PFSK-1 (cell line): ENCODE measurements around the gene TLCD5.

Experiments
- FOXP2 ChIP-seq: optimal IDR thresholded peaks from 2 replicates; pipeline ENCODE3; 2011; ENCODE audit warnings: borderline replicate concordance, control low read depth, inconsistent platforms; ENCODE audit not compliant: insufficient read depth; ENCODE audit errors: extremely low read length, extremely low read depth
- POLR2AphosphoS5 ChIP-seq: IDR thresholded peaks from 2 replicates; pipeline ENCODE4 v1.6.1; 2012; ENCODE audit warnings: low read depth, mild to moderate bottlenecking, control low read depth, low read length, moderate library complexity
- SIN3A ChIP-seq: IDR thresholded peaks from 2 replicates; pipeline ENCODE4 v1.6.1; 2012; ENCODE audit warnings: mild to moderate bottlenecking, low read length, moderate library complexity, borderline replicate concordance; ENCODE audit not compliant: insufficient read depth
- TAF1 ChIP-seq: IDR thresholded peaks from 2 replicates; pipeline ENCODE4 v1.6.1; 2012; ENCODE audit warnings: low read length, control low read depth, borderline replicate concordance; ENCODE audit not compliant: insufficient read depth
- TF ChIP-seq, protein P1 (sequence below), 2 experiments: IDR thresholded peaks; 2 replicates each; pipeline versions ENCODE4 v1.6.1 to v1.8.0; 2011 to 2012; ENCODE audit warnings: low read depth in 2 of 2, low read length in 2 of 2, control low read depth in 1 of 2, inconsistent platforms in 1 of 2, mild to moderate bottlenecking in 1 of 2, moderate library complexity in 1 of 2; ENCODE audit not compliant: insufficient read depth in 1 of 2

TLCD5 gene

DNA sequence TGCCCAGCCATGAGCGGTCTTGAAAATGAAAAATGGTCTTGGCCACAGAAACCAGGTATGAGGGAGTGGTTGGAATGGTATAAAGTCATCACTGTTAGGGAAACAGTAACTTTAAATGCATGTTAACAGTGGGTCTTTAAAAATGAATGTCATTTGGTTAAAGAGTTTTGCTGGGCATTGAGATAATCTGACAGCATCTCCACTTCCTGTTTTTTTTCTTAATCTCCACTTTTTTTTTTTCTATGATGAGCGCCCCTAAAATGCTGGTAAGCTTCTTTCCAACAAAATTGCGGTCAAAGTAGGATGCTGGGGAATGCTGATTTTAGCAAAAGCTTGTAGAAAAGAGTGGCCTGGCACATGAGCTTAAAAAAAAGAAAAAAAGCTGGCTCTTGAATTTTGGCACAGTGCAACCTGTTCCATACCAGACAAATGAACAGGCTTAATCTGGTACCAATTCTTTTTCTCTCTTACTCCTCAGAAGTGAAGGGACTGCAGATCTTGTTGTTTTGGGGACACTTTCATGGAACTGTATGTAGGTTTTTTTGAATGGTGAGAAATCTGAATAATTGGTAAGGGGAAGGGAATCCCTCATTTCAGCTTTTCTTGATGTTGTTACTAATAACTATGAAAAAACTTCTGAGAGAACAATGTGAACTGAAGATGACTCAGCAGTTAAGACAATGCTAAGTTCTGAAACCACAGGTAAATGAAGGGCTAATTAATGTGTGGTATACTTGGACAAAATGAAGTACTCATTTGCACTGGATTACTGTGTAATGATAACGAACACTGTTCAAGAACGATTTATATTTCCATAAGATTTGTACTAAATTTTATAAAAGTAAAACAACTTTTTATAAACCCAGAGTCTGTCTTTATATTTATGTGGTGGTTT is 8.0 kb downstream of the TLCD5 start:
- no peak for TF ChIP-seq TAF1
- no peak for TF ChIP-seq POLR2AphosphoS5
- no peak for TF ChIP-seq FOXP2
- no peak for TF ChIP-seq SIN3A
- TF ChIP-seq, protein P1, sequence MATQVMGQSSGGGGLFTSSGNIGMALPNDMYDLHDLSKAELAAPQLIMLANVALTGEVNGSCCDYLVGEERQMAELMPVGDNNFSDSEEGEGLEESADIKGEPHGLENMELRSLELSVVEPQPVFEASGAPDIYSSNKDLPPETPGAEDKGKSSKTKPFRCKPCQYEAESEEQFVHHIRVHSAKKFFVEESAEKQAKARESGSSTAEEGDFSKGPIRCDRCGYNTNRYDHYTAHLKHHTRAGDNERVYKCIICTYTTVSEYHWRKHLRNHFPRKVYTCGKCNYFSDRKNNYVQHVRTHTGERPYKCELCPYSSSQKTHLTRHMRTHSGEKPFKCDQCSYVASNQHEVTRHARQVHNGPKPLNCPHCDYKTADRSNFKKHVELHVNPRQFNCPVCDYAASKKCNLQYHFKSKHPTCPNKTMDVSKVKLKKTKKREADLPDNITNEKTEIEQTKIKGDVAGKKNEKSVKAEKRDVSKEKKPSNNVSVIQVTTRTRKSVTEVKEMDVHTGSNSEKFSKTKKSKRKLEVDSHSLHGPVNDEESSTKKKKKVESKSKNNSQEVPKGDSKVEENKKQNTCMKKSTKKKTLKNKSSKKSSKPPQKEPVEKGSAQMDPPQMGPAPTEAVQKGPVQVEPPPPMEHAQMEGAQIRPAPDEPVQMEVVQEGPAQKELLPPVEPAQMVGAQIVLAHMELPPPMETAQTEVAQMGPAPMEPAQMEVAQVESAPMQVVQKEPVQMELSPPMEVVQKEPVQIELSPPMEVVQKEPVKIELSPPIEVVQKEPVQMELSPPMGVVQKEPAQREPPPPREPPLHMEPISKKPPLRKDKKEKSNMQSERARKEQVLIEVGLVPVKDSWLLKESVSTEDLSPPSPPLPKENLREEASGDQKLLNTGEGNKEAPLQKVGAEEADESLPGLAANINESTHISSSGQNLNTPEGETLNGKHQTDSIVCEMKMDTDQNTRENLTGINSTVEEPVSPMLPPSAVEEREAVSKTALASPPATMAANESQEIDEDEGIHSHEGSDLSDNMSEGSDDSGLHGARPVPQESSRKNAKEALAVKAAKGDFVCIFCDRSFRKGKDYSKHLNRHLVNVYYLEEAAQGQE (IDR thresholded peaks at IDR 0.05; ENCODE audit: insufficient read depth in 1 of 2, low read depth in 2 of 2, low read length in 2 of 2), result no peak

DNA sequence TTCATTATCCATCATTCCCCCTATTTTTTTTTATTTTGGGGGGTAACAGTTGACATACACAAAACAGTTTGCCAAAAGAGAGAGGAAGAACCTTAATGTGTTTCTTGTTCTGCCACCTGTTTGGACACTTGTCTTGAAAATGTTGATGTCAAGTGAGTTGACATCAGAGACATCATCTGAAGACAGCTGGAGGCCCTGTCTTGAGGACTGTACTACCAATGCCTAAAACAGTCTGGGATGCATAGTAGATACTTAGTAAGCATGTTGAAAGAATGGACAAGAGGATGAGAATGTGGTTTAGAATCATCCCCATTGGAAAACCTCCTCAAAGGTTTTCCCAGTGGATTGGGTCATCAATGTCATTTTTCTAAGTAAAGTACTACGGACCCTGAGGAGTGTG is 8.7 kb downstream of the TLCD5 start:
- TF ChIP-seq FOXP2, result no peak
- TF ChIP-seq, protein P1 (IDR thresholded peaks at IDR 0.05; ENCODE audit: insufficient read depth in 1 of 2, low read depth in 2 of 2, low read length in 2 of 2), result no peak
- no peak for TF ChIP-seq POLR2AphosphoS5
- no peak for TF ChIP-seq TAF1
- no peak for TF ChIP-seq SIN3A

DNA sequence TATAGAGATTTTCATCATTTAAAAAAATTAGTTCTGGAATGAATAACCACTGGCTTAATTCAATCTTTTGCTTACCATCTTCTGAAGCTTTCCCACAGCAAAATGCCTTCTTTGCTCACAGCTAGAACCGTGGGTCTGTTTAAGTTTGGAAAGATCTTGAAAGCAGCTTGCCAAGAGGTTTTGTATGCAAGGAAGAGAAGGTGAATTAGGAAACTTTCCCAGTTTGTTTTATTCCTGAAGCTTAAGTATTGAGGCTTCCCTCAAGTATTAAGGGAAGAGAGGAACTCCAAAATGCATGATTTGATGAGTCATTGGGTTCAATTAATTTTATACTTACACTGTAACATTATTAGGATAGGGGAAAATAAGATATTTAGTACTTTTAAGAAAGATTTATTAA is 9.2 kb downstream of the TLCD5 start:
- no peak for TF ChIP-seq POLR2AphosphoS5
- no peak for TF ChIP-seq SIN3A
- no peak for TF ChIP-seq TAF1
- TF ChIP-seq, protein P1 (IDR thresholded peaks at IDR 0.05; ENCODE audit: insufficient read depth in 1 of 2, low read depth in 2 of 2, low read length in 2 of 2), result no peak
- TF ChIP-seq FOXP2, result no peak

DNA sequence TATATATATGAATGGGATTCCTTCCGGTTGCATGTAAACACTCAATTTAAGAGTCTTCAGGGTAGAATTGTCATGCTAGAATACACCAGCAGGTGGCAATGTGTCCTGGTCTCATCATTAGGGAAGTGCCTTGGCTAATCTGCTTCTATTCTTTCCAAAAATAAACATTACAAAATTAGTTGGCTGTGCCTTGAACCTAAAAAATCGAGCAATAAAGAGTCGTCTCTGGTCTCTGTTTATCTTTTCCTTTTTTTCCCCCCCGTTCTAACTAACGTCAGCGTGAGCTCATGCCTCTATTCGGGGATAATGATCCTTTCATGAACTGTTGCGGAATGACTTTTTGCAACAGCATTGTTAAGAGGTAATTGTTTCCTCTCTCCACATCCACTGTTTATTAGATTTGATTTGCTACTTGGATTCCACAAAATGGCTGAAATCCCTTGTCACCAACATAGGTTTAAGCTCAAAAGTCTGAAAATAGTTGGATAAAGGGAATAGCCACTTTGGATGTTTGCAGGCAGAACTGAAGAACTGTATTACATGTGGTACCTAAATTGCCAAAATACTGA is 9.9 kb downstream of the TLCD5 start:
- TF ChIP-seq, protein P1 (IDR thresholded peaks at IDR 0.05; ENCODE audit: insufficient read depth in 1 of 2, low read depth in 2 of 2, low read length in 2 of 2), result no peak
- TF ChIP-seq POLR2AphosphoS5, result no peak
- TF ChIP-seq TAF1, result no peak
- no peak for TF ChIP-seq FOXP2
- no peak for TF ChIP-seq SIN3A
